GM12874 (cell line): ENCODE measurements around the gene ST6GAL1.

ENCODE experiments used
- TF ChIP-seq, protein P1 (sequence below): IDR thresholded peaks from 2 replicates; pipeline ENCODE4 v1.5.1; 2011; ENCODE audit warnings: low read depth, mild to moderate bottlenecking, control low read depth, low read length, moderate library complexity; ENCODE audit not compliant: insufficient read depth

Gene ST6GAL1

GRCh38 chr3:186942168-186942567 is 11.8 kb downstream of the ST6GAL1 start:
- TF ChIP-seq, protein P1, sequence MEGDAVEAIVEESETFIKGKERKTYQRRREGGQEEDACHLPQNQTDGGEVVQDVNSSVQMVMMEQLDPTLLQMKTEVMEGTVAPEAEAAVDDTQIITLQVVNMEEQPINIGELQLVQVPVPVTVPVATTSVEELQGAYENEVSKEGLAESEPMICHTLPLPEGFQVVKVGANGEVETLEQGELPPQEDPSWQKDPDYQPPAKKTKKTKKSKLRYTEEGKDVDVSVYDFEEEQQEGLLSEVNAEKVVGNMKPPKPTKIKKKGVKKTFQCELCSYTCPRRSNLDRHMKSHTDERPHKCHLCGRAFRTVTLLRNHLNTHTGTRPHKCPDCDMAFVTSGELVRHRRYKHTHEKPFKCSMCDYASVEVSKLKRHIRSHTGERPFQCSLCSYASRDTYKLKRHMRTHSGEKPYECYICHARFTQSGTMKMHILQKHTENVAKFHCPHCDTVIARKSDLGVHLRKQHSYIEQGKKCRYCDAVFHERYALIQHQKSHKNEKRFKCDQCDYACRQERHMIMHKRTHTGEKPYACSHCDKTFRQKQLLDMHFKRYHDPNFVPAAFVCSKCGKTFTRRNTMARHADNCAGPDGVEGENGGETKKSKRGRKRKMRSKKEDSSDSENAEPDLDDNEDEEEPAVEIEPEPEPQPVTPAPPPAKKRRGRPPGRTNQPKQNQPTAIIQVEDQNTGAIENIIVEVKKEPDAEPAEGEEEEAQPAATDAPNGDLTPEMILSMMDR, result no peak

GRCh38 chr3:186945255-186945823 is 15.0 kb downstream of the ST6GAL1 start:
- TF ChIP-seq, protein P1, result no peak

- TF ChIP-seq, protein P1, result no peak
Measured at GRCh38 chr3:186946756-186947375, 16.5 kb downstream of the ST6GAL1 start.

GRCh38 chr3:186949281-186949982 is 19.1 kb downstream of the ST6GAL1 start:
- TF ChIP-seq, protein P1, result no peak

- TF ChIP-seq, protein P1, result no peak
Measured at GRCh38 chr3:186950402-186951093, 20.2 kb downstream of the ST6GAL1 start.

DNA sequence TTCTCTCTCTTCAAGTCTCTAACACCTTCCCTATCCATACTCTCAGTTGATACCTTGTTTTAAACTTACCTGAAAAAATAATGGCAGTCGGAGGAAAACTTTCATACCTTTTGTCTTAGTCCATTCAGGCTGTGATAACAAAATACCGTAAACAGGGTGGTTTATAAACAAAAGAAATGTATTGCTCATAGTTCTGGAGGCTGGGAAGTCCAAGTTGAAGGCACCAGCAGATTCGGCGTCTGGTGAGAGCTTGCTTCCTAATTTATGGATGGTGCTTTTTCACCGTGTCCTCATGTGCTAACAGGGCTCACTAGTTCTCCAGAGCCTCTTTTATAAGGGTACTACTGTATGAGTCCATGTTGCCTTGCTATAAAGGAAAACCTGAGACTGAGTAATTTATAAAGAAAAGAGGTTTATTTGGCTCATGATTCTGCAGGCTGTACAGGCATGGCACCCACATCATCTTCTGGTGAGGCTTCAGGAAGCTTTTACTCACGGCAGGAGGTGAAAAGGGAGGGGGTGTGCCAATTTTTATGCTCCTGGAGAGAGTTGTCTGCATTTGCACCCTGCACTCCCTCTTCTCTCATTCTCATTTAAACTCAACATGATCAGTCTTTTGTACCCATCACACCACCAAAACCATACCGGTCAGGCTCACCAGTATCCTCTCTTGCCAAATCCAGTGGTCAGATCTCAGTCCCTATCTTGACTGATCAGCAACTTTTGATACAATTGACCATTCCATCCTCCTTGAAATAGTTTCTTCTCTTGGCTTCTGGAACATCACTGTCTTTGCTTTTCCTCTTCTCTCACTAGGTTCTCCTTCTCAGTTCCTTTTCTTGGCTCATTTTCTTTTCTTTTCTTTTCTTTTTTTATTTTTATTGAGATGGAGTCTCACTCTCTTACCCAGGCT is 21.6 kb downstream of the ST6GAL1 start:
- TF ChIP-seq, protein P1, result no peak
